Fibroblast of the aortic adventitia (primary cell): Measurements from ENCODE around the gene PHF2. TPM values are rescaled to one million over a fixed set of nuclear protein-coding genes. Genes with fewer than 3 reads are reported as not detected.

Experiments
- DNase-seq: peaks from one replicate; pipeline ENCODE4 v3.0.0-alpha.2; 2010; ENCODE audit warnings: low read depth
- H3K4me3 ChIP-seq: 2 replicates; pipeline ENCODE4 v1.5.1; 2011; ENCODE audit warnings: low read depth, mild to moderate bottlenecking, control low read depth, low read length, moderate library complexity
- CTCF ChIP-seq: IDR thresholded peaks from 2 replicates; pipeline ENCODE4 v1.5.1; 2011; ENCODE audit warnings: mild to moderate bottlenecking, low read length, control low read depth, inconsistent platforms; ENCODE audit not compliant: insufficient read depth
- total RNA-seq: library from RNA; depleted of rRNA; stranded (reverse); fragments of >200 nt; gene quantifications from 2 replicates; pipeline ENCODE4 v1.2.3, GENCODE V29; 2012; ENCODE audit warnings: low replicate concordance

Gene PHF2
- total RNA-seq, 1 donor = 14.2 TPM

GRCh38 chr9:93616044-93616443 is 39.7 kb downstream of the PHF2 start:
- DNase-seq = no peak
- no peak for TF ChIP-seq CTCF
- no peak overlapping the region for H3K4me3 ChIP-seq

GRCh38 chr9:93617273-93617672 is 40.9 kb downstream of the PHF2 start:
- DNase-seq = no peak
- TF ChIP-seq CTCF = no peak
- H3K4me3 ChIP-seq = no peak overlapping the region

GRCh38 chr9:93619272-93619775 is 42.9 kb downstream of the PHF2 start:
- no peak for TF ChIP-seq CTCF
- DNase-seq = no peak
- no peak overlapping the region for H3K4me3 ChIP-seq

GRCh38 chr9:93620041-93620506 is 43.7 kb downstream of the PHF2 start:
- no peak for TF ChIP-seq CTCF

GRCh38 chr9:93620881-93621820 is 44.8 kb downstream of the PHF2 start:
- no peak for TF ChIP-seq CTCF
- no peak for DNase-seq

More at GRCh38 chr9:93620041-93620506, 43.7 kb downstream of the PHF2 start:
- no peak for DNase-seq
- H3K4me3 ChIP-seq = no peak overlapping the region

GRCh38 chr9:93621922-93622321 is 45.5 kb downstream of the PHF2 start:
- no peak for TF ChIP-seq CTCF
- no peak overlapping the region for H3K4me3 ChIP-seq
- no peak for DNase-seq

More at GRCh38 chr9:93620881-93621820, 44.8 kb downstream of the PHF2 start:
- H3K4me3 ChIP-seq = no peak overlapping the region
